ENCODE measurements around the gene R3HDM1.
A peak's percentile ranks its signal among the peaks of the same experiment; 100 is the strongest.
"Not testable (repeated sequence)": the region's sequence is repeated elsewhere in the genome, so short reads cannot be mapped to it uniquely, and the experiment has no call there.

Gene R3HDM1

DNA sequence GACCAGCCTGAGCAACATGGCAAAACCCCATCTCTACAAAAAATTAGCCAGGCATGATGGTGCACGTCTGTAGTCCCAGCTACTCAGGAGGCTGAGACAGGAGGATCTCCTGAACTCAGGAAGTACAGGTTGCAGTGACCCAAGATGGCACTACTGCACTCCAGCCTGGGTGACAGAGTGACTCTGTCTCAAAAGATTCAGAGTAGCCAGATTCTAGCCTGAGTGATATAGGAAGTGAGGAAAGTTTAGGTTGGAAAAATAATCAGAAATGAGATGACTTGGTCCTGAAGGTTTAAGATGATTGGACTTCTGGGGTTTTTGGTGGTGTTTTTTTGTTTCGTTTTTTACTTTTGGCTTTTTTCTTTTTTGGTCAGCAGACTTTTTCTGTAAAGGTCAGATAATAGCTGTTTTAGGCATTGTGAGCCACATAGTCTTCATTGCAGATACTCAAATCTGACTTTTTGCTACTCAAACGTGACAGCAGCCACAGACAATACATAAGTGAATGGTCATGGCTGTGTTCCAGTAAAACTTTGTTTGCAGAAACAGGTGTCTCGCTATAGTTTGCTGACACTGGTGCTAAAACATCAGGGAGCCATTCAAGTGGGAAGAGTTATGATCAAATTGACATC lies 106.3 kb downstream of the R3HDM1 start:
- FAIRE-seq (no peak), DNase-seq (ENCODE audit: insufficient read length, low spot score) (no peak)

DNA sequence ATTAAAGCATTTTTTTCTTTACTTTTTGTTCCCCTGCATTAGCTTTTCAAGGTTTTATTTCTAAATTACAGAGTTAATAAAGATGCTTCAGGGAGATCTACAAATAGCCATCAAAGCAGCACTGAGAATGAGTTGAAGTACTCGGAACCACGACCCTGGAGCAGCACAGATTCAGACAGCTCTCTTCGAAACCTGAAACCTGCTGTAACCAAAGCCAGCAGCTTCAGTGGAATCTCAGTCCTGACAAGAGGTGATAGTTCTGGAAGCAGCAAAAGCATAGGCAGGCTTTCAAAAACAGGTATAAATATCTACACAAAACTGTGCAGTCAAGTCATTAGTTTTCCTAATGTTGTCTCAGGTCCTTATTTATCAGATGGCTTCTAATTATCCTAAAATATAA lies 107.5 kb downstream of the R3HDM1 start:
- FAIRE-seq = no peak
- no peak for DNase-seq (ENCODE audit: insufficient read length, low spot score)

DNA sequence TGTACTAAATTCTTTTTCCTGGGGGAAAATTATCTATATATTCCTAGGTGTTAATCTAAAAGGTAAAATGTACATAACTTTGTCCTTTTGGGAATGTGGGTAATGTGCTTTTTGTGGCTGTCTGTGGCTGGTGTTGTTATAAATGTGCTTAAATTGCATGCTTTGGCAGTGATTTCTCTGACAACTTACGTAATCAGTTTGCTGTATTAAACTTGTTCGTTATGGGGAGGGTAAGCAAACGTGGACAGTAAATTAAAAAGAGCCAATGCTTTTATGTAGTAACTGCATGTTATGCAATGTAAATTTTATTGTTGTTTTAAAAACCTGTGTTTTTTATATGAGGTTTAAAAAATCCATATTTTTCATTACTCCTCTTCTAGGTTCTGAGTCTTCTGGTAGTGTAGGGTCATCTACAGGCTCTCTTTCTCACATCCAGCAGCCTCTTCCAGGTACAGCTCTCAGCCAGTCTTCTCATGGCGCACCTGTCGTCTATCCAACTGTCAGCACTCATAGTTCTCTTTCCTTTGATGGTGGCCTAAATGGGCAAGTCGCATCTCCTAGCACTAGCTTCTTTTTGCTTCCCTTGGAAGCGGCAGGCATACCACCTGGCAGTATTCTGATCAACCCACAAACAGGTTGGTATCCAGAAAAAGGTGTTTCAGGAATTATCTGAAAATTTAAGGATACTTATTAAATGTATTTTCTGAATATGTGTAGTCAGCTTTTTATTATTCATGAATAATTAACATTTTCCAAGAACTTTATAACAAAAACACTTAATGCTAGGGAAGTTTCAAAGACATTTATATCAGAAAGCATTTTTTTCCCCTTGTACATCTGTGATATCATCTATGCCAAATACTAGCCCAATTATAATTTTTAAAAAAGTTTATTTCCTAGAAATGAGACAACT lies 110.1 kb downstream of the R3HDM1 start:
- FAIRE-seq (no peak), DNase-seq (ENCODE audit: insufficient read length, low spot score) (no peak)

DNA sequence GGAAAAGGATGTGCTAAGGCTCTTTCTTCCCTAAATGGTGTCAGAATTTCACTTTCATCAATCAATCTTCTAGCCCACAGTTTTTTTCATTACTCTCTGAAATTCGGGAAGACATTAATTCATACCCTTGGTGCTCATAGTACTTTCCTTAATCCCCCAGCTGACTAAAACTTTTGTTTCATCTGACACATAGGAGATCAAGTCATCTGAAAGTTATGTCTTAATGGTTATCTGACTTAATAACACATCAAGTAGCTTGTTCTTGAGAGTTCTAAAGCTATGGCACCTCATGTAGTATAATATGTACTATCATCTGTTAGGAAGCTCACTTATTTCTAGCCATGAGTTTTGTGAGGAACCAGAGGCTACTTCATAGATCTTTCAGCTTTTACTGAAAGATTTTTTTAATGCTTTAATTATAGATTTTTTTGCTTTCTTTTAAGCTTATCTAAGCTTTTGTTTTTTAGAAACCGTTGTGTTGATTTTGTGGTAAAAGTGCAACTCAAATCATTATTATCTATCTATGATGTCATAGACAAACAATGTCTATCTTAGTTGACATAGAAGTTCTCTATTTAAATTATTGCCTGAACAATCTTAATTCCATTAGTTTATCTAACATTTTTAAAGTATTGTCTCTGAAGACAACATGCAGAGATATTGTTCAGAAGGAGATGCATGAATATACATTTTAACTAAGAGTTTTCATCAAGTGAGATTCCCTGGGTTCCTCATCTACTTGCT lies 116.7 kb downstream of the R3HDM1 start:
- FAIRE-seq (no peak), DNase-seq (ENCODE audit: insufficient read length, low spot score) (no peak)

DNA sequence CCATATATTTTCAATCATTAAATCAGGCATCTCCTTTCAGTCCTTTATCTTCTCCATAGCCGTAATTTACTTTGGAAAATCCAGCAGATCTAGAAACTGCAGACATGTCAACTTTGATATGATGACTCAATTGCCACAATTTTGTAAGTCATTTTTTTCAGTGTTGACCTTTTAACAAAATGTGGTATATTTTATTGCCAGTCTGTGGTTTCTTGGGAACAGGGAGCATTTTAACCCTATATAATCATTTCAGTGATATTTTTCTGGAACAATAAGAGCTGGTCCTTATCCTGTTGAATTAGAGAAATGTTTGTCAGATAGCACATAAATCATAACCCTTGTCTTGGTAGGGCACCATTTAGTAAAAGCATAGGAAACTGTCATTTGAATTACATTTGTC lies 119.4 kb downstream of the R3HDM1 start:
- peak; percentile 41 for DNase-seq (ENCODE audit: insufficient read length, low spot score)

DNA sequence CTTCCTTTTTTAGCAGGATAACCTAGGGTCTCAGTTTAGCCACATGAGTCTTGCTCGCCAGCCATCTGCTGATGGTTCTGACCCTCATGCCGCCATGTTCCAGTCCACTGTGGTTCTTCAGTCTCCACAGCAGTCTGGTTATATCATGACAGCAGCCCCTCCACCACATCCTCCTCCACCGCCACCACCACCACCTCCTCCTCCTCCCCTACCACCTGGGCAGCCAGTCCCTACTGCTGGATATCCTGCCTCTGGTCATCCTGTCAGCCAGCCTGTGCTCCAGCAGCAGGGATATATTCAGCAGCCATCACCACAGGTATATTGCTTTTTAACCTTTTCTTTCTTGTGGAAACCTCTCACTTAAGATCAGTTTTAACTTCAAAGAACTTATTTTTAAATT lies 120.4 kb downstream of the R3HDM1 start:
- DNase-seq (ENCODE audit: insufficient read length, low spot score) (no peak), FAIRE-seq (peak; percentile 4)

More for the DNA sequence above, 119.4 kb downstream of the R3HDM1 start:
- FAIRE-seq = no peak

DNA sequence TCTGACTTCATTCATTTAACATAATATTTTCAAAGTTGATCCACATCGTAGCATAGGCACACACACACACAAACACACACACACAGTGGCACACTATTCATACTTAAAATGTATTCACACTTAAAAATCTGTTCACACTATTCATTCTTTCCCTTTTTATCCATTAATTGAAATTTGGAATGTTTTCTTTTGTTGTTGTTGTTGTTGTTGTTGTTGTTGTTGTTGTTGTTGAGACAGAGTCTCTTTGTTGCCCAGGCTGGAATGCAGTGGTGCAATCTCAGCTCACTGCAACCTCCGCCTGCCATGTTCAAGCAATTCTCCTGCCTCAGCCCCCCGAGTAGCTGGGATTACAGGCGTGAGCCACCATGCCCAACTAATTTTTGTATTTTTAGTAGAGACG lies 123.0 kb downstream of the R3HDM1 start:
- FAIRE-seq; DNase-seq (ENCODE audit: insufficient read length, low spot score): not testable (repeated sequence)

DNA sequence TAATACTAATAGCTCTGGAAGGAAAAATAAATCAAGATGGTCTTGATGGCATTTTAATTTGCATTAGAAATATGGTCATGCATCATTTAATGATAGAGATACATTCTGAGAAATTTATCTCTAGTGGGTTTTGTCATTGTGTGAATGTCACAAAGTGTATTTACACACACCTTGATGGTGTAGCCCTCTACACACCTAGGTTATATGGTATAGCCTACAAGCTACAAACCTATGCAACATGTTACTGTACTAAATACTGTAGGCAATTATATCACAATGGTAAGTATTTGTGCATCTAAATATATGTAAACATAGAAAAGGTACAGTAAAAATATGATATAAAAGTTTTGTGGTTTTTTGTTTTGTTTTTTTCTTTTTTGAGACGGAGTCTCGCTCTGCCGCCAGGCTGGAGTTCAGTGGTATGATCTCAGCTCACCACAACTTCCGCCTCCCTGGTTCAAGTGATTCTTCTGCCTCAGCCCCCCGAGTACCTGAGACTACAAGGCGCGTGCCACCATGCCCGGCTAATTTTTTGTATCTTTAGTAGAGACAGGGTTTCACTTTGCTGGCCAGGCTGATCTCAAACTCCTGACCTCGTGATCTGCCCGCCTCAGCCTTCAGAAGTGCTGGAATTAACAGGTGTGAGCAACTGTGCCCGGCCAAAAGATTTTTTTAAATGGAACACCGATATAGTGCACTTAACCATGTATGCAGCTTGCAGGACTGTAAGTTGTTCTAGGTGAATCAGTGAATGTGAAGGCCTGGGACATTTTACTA lies 126.7 kb downstream of the R3HDM1 start:
- DNase-seq (ENCODE audit: insufficient read length, low spot score) (no peak), FAIRE-seq (no peak)

DNA sequence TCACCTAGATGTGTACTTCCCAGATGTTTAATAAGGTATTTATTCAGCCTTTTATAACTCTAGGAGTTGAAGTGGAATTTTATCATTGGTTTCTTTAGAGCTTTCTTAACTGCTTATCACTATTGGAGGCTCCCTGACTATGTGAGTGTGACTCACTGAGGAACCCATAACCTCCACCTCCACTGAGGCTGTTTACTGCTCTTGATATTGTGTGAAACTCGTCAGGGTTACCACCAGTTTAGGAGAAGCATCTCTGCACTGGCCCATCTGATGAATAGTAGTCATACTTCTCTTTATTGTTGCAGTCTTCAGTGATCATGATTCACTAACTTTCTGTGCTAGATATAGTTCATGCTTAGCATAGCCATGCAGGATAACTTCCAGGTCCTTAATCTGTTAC lies 130.8 kb downstream of the R3HDM1 start:
- DNase-seq (ENCODE audit: insufficient read length, low spot score) (no peak), FAIRE-seq (no peak)

DNA sequence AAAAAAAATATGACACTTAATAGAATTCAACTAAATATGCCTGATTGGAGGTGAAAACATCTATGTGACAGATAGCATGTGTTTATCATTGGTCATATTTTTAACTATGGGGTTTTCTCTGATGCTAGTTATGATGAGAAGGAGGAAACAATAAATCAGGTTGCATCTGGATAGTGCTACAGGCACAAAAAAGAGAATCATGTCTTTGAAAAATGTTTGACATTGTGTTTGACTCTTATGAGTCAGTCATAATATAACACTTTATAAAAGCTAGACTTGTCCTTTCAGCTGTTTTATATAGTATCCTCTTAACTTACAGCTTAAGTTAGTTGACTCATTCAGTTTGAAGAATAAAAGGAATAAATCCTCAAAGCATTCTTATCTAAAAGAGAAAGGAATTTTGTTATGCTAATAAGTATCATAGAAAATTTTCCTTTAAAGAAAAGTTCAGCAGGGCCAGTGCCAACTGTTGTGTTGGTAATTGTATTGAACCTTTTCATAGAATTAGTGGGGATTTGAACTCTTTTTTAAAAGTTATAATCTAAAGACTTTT lies 131.9 kb downstream of the R3HDM1 start:
- no peak for FAIRE-seq
- DNase-seq (ENCODE audit: insufficient read length, low spot score) = no peak

DNA sequence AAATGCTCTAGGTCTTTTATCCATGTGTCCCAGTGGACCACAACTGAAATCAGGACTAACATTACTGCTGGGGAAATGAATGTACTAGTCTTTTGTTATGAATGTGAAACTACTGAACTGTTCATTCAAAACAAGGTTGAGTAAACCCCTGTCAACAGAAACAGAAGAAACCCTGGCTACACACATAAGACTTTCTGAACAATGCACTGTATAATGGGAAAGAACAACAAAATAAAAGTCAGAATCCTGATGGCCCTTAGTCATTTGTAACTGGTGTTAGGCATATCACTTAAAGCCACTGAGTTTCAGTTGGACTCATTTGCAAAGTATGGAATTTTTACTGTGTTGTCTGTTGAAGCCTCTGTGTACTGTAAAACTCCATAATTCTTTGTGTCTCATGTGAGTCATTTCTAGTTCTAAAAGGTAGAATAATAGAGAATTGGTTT lies 133.4 kb downstream of the R3HDM1 start:
- no peak for FAIRE-seq
- DNase-seq (ENCODE audit: insufficient read length, low spot score) = no peak

DNA sequence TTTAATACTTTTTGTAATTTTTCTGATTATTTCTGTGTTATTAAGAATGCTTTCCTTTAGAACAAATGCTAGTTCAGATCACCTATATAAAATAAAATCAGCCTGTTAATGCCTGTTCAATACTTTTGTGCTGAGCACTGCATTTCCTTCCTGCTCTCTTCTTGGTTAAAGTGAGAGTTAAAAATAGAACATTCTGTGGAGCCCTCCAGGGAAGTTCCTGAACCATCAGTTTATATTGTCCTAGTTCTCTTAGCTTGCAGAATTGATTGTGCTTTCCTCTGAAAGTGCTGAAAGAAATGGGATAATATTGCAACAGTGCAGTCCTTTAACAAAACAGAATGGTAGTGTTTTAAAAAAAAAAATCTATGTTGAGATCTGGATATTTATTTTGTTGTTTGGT lies 135.8 kb downstream of the R3HDM1 start:
- FAIRE-seq = no peak
- no peak for DNase-seq (ENCODE audit: insufficient read length, low spot score)

DNA sequence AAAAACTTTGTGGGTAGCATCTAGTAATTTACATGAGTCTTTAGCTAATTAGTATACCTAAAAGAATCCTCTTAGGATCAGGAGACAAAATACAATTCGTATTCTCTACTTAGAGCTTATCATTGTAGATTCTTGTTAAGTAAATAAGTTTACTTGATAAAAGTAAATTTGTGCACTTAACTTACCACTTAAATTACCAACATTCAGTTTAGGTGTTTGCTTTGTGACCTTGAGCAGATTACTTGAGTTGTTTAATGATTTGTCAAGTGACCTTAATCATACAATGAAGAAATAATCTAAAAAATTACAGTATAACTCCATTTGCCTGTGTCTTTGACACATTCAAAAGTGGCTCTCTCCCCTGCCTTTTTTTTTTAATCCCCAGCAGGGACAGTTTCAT lies 143.2 kb downstream of the R3HDM1 start:
- no peak for FAIRE-seq
- DNase-seq (ENCODE audit: insufficient read length, low spot score) = no peak

DNA sequence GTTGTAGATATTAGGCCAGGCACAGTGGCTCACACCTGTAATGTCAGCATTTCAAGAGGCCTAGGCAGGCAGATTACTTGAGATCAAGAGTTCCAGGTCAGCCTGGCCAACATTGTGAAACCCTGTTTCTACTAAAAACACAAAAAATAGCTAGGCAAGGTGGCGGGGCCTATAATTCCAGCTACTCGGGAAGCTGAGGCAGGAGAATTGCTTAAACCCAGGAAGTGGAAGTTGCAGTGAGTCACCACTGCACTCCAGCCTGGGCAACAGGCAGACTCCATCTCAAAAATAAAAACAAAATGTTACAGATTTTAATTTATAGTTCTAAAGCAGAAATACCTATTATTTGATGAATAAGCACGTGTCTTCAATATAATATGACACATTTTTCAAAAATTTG lies 144.7 kb downstream of the R3HDM1 start:
- no peak for DNase-seq (ENCODE audit: insufficient read length, low spot score)
- FAIRE-seq = no peak

DNA sequence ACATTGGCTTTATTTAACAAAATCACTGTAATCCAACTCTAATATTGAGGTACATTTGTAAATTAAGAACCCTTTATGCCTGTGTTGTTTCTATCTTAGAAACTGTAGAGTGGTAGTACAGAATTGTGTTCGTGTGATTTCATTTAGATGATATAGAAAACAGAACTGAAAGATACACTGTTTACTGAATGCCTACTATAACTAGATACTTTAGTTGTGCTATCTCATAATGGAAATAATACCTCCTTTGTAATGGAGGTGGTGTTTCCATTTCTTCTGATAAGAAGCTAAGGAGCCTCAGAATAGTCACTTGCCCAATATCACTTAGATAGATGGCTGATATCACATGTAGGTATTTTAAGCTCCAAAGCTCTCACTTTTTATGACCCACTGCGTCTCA lies 147.8 kb downstream of the R3HDM1 start:
- FAIRE-seq (no peak), DNase-seq (ENCODE audit: insufficient read length, low spot score) (no peak)

DNA sequence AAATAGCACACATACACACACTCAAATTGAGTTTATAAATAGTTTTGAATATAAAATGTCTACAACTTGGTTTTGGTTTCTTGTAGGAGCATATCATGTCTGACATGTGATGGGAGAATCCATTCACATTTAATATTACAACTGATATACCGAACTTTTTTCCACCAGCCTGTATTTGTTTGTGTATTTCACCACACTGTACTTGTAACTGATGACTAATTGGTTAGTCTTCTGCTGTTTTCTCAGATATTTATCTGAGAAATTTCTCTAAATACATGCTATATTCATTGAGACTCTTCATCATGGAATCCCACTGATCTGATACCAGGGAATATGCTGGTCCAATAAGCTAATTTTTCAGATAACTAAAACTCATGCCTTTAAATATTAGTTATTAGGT lies 154.1 kb downstream of the R3HDM1 start:
- DNase-seq (ENCODE audit: insufficient read length, low spot score) = no peak
- no peak for FAIRE-seq

DNA sequence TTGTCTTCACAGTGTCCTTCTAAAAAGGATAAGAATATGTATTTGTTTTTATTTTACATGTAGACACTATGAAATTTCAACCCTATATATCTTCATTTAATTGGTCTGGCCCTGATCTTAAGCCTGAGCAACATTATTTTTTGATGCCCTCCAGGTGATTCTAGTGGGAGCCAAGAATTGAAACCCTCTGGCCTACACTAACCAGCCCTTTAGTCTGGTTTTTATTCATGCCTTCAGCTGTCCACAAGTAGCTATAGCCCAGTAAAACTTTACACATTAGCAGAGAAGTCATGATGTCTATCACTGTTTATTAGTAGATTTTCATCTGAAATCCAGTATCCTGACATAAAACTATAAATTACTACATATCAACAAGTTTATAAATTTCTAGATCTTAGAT lies 157.7 kb downstream of the R3HDM1 start:
- DNase-seq (ENCODE audit: insufficient read length, low spot score) (no peak), FAIRE-seq (no peak)

DNA sequence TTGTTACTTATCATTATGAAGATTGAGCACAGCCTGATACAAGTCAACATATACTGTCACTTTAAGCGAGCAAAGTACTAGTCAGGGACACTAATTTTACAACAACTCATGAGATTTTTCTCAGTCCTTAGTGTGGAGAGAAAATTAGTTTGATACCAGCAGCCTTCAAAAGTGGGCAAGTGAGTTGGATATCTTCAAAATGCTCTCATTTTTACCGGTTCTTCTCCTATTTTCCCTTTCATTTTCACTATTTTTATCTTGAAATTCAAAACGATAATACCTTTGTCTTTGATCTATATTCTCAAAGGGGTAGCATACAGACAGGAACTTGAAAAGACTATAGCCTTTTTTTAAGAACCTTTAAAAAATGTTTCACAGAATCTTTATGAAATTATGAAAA lies 158.4 kb downstream of the R3HDM1 start:
- DNase-seq (ENCODE audit: insufficient read length, low spot score) = no peak
- FAIRE-seq = no peak

DNA sequence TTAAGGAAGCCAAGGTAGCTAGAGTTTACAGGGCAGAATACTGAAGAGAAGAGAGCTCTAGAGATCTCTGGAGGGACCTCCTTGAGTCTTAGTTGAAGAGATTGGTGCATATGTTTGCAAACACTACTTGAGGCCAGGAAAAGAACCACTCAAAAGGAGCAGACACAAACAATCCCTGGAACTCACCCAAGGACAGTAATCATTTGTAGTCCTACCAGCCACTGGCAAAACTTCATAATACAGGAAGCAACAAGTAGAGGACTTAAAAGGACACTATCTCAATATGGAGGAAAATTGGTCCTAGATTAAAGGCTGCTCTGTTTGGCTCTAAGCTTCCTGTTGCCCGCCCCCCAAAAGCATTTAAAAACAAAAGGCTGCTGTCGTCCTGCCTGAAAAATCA lies 163.4 kb downstream of the R3HDM1 start:
- DNase-seq (ENCODE audit: insufficient read length, low spot score) (no peak), FAIRE-seq (no peak)

DNA sequence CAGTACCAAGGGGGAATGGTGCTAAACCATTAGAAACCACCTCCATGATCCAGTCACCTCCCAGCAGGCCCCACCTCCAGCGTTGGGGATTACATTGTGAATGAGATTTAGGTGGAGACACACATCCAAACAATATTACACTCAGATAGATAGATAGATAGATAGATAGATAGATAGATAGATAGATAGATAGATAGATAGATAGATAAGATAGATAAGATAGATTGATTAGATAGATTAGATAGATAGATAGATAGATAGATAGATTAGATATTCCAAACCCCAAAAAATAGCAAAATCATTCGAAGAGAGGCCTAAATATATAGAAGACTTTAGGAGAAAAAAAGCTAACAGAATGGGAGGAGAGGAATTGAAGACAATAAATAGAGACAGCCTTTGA lies 167.6 kb downstream of the R3HDM1 start:
- no peak for FAIRE-seq

More for the DNA sequence above, 167.6 kb downstream of the R3HDM1 start:
- no peak for DNase-seq (ENCODE audit: insufficient read length, low spot score)

Data from HTR-8/SVneo (cell line).